Mucosa of descending colon (tissue), 3 donors: ENCODE results near the gene EPX. TPM values are rescaled to one million over a fixed set of nuclear protein-coding genes. Genes with fewer than 3 reads are reported as not detected.
A peak's percentile ranks its signal among the peaks of the same experiment; 100 is the strongest.

ENCODE experiments used
- ATAC-seq: fragments of 200-7000 bp; cut with Tn5 transposase; one replicate; pipeline ENCODE4 v1.9.1; 2020; ENCODE audit warnings: mild to moderate bottlenecking, moderate library complexity
- DNase-seq, 3 donors: peaks; one replicate each; pipeline ENCODE4 v3.0.0-alpha.2; 2020
- H3K36me3 ChIP-seq: fragments of 200-600 bp; one replicate; pipeline ENCODE4 v1.8.0; 2021; ENCODE audit warnings: low read depth, mild to moderate bottlenecking
- H3K4me1 ChIP-seq: fragments of 200-600 bp; one replicate; pipeline ENCODE4 v1.8.0; 2021; ENCODE audit warnings: low read depth, mild to moderate bottlenecking
- H3K4me3 ChIP-seq: fragments of 200-600 bp; one replicate; pipeline ENCODE4 v1.8.0; 2021; ENCODE audit warnings: mild to moderate bottlenecking
- H3K9me3 ChIP-seq: fragments of 200-600 bp; one replicate; pipeline ENCODE4 v1.8.0; 2021; ENCODE audit warnings: mild to moderate bottlenecking
- CTCF ChIP-seq: fragments of 200-600 bp; IDR thresholded peaks from one replicate; pipeline ENCODE4 v1.8.0; 2022; ENCODE audit warnings: antibody characterized with exemption, mild to moderate bottlenecking
- intact Hi-C, 2 donors: fragments of 100-400 bp; cut with DNase I in 1 of 2; cut with micrococcal nuclease in 1 of 2; formaldehyde crosslinking; loops; one replicate each; pipeline versions ENCODE4 v1.11.0 to v1.11.1; 2022; cut with DNase I, micrococcal nuclease
- total RNA-seq, 3 donors: library from RNA; stranded (reverse); fragmentation: NEBNext Ultra II Directional in 2 of 3; extraction: Animal tissue kit (Norgen Biotek cat#: 25700) in 2 of 3; gene quantifications; one replicate each; pipeline versions ENCODE4 v1.2.1 to v1.2.4, GENCODE V29; 2021 to 2023
- donor health status: DM: no; HTN: no; CAD: no; lungs with moderate emphysema.
- donor health status: DM: no; HTN: no; CAD: no.
- donor health status: DM: no; HTN: yes; CAD: no.

Gene EPX
- total RNA-seq, 3 donors from 2014 or later = not detected

GRCh38 chr17:58153046-58153445 is 39.5 kb upstream of the EPX start:
- ATAC-seq = peak; percentile 74
- H3K4me1 ChIP-seq = peaks cover 4% of the 10 kb centered on the region
- no peaks in the 10 kb centered on the region for H3K9me3 ChIP-seq
- no peak for TF ChIP-seq CTCF
- peak in 1 of 3 donors; percentile 9 for DNase-seq
- intact Hi-C loops = no loop called here
- no peaks in the 10 kb centered on the region for H3K36me3 ChIP-seq
- no peak overlapping the region for H3K4me3 ChIP-seq

GRCh38 chr17:58153671-58154070 is 38.9 kb upstream of the EPX start:
- TF ChIP-seq CTCF = no peak
- no peak for ATAC-seq
- Histone ChIP-seq H3K4me1 (peaks cover 4% of the 10 kb centered on the region), H3K4me3 (no peak overlapping the region), H3K9me3 (no peaks in the 10 kb centered on the region), H3K36me3 (no peaks in the 10 kb centered on the region)
- DNase-seq = no peak
- intact Hi-C loops = no loop called here

- Histone ChIP-seq H3K4me3 (no peak overlapping the region), H3K4me1 (peaks cover 4% of the 10 kb centered on the region), H3K9me3 (no peaks in the 10 kb centered on the region), H3K36me3 (no peaks in the 10 kb centered on the region)
- intact Hi-C loops = no loop called here
- DNase-seq (peak; percentile 2 to 56 (median 46)), ATAC-seq (peak; percentile 61)
- no peak for TF ChIP-seq CTCF
Observed at GRCh38 chr17:58156839-58157803, 35.4 kb upstream of the EPX start.

- no peak for TF ChIP-seq CTCF
- H3K4me1 ChIP-seq = peaks cover 4% of the 10 kb centered on the region
- DNase-seq = no peak
- no peaks in the 10 kb centered on the region for H3K9me3 ChIP-seq
- intact Hi-C loops = no loop called here
- H3K36me3 ChIP-seq = no peaks in the 10 kb centered on the region
- H3K4me3 ChIP-seq = no peak overlapping the region
- ATAC-seq = no peak
Observed at GRCh38 chr17:58158181-58158580, 34.3 kb upstream of the EPX start.

- Histone ChIP-seq H3K9me3 (no peaks in the 10 kb centered on the region), H3K4me3 (no peak overlapping the region), H3K36me3 (no peaks in the 10 kb centered on the region), H3K4me1 (peaks cover 4% of the 10 kb centered on the region)
- intact Hi-C loops = no loop called here
- ATAC-seq (no peak), DNase-seq (no peak)
- TF ChIP-seq CTCF = no peak
Observed at GRCh38 chr17:58161566-58161965, 31.0 kb upstream of the EPX start.
